ENCODE measurements around the gene TNFAIP8L2.
"Not testable (repeated sequence)": the region's sequence is repeated elsewhere in the genome, so short reads cannot be mapped to it uniquely, and the experiment has no call there.

TNFAIP8L2 gene

GRCh38 chr1:151146412-151147131, 9.9 kb upstream of the TNFAIP8L2 start, which contains the start of gene SEMA6C:
SEMA6C (minus strand) TSS chr1:151146631; CDS start chr1:151142621, 4,010 bp downstream.
- peak; percentile 92 for DNase-seq

- DNase-seq: no peak
Observed at GRCh38 chr1:151147132-151147503, 9.3 kb upstream of the TNFAIP8L2 start.

- no peak for DNase-seq
Observed at GRCh38 chr1:151147665-151148064, 8.8 kb upstream of the TNFAIP8L2 start.

GRCh38 chr1:151157067-151157531, 650 bp downstream of the TNFAIP8L2 start:
- DNase-seq: no peak

GRCh38 chr1:151158326-151158725, 1.9 kb downstream of the TNFAIP8L2 start:
- DNase-seq: no peak

- DNase-seq: no peak
Observed at GRCh38 chr1:151158751-151159251, 2.4 kb downstream of the TNFAIP8L2 start.

- DNase-seq: no peak
Observed at GRCh38 chr1:151159373-151159772, 2.9 kb downstream of the TNFAIP8L2 start.

- DNase-seq: no peak
Observed at GRCh38 chr1:151164732-151165280, 8.4 kb downstream of the TNFAIP8L2 start.

- peak; percentile 80 for DNase-seq
Observed at GRCh38 chr1:151165281-151165737, 8.9 kb downstream of the TNFAIP8L2 start.

GRCh38 chr1:151165738-151166504, 9.5 kb downstream of the TNFAIP8L2 start, which contains the start of the genes LYSMD1 and SCNM1:
LYSMD1 (minus strand) TSS chr1:151165902; CDS start chr1:151165258, 644 bp downstream.
SCNM1 (plus strand) TSS chr1:151166144; CDS start chr1:151166153, 9 bp downstream.
- DNase-seq: peak; percentile 97

GRCh38 chr1:151166505-151166956, 10.1 kb downstream of the TNFAIP8L2 start:
- DNase-seq: no peak

- DNase-seq: no peak
Observed at GRCh38 chr1:151167116-151167515, 10.7 kb downstream of the TNFAIP8L2 start.

GRCh38 chr1:151171190-151171589, 14.7 kb downstream of the TNFAIP8L2 start:
- DNase-seq: no peak

- no peak for DNase-seq
Observed at GRCh38 chr1:151175041-151175741, 18.7 kb downstream of the TNFAIP8L2 start.

- no peak for DNase-seq
Observed at GRCh38 chr1:151175863-151176262, 19.4 kb downstream of the TNFAIP8L2 start, which contains the start of gene TMOD4. TMOD4 (minus strand) TSS chr1:151175981; CDS start chr1:151174875, 1,106 bp downstream.

- no peak for DNase-seq
Observed at GRCh38 chr1:151176514-151177045, 20.1 kb downstream of the TNFAIP8L2 start.

- no peak for DNase-seq
Observed at GRCh38 chr1:151184211-151184610, 27.8 kb downstream of the TNFAIP8L2 start.

- DNase-seq: no peak
Observed at GRCh38 chr1:151187205-151187604, 30.8 kb downstream of the TNFAIP8L2 start.

- not testable (repeated sequence) for DNase-seq
Observed at GRCh38 chr1:151188667-151189066, 32.2 kb downstream of the TNFAIP8L2 start.

- DNase-seq: peak; percentile 91
Observed at GRCh38 chr1:151189637-151190445, 33.4 kb downstream of the TNFAIP8L2 start, which contains the start of gene VPS72. VPS72 (minus strand) TSS chr1:151190197; CDS start chr1:151190121, 76 bp downstream.

GRCh38 chr1:151192047-151192446, 35.6 kb downstream of the TNFAIP8L2 start:
- no peak for DNase-seq

Measured in NCI-H2227 treated with DMSO at 0.1 percent for 48 hours (cell line).